T-helper 2 cell treated with Interferon-gamma antibody and Interleukin-4, amounts not matched to agents 5 μg/mL and 100 μg/mL, for 36 hours (primary cell): ENCODE data around the gene CFAP74.
"Not testable (repeated sequence)": the region's sequence is repeated elsewhere in the genome, so short reads cannot be mapped to it uniquely, and the experiment has no call there.

Experiments
- DNase-seq: peaks from one replicate; pipeline ENCODE4 v3.0.0; 2021; ENCODE audit warnings: low spot score
- H3K27ac Mint-ChIP-seq: one replicate; pipeline ENCODE4 v1.8.0; 2021; ENCODE audit warnings: mild to moderate bottlenecking, mixed read lengths
- H3K27me3 Mint-ChIP-seq: one replicate; pipeline ENCODE4 v1.8.0; 2021; ENCODE audit warnings: low read depth, mixed read lengths
- H3K36me3 Mint-ChIP-seq: one replicate; pipeline ENCODE4 v1.8.0; 2021; ENCODE audit warnings: low read depth, mixed read lengths
- H3K4me1 Mint-ChIP-seq: one replicate; pipeline ENCODE4 v1.8.0; 2021; ENCODE audit warnings: low read depth, mixed read lengths
- H3K4me3 Mint-ChIP-seq: one replicate; pipeline ENCODE4 v1.8.0; 2022; ENCODE audit warnings: mild to moderate bottlenecking, moderate library complexity, mixed read lengths
- H3K9me3 Mint-ChIP-seq: one replicate; pipeline ENCODE4 v1.8.0; 2021; ENCODE audit warnings: mixed read lengths

Gene CFAP74

DNA sequence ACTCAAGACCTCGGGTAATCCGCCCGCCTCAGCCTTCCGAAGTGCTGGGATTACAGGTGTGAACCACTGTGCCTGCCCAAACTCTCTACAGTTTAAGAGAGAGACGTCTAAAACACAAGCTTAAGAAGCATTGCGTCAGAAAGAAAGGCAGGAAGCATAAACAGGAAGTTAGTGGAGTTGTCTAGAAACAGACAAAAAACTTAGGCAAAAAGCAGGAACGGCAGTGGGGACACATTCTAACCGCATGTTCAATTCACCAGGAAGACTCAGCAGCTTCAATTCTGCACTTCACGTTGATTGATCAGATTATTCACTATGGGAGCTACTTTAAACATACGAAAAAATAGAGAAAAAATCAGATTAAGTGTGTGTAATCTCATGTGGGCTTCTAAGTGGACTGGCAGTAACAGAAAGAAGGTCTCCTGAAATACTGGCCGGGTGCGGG is 7.4 kb downstream of the CFAP74 start:
- Mint-ChIP-seq H3K4me3 (no peak overlapping the region), H3K27ac (peak overlapping the region; percentile 32), H3K27me3 (peaks cover 8% of the 10 kb centered on the region), H3K36me3 (no peaks in the 10 kb centered on the region), H3K4me1 (peaks cover 4% of the 10 kb centered on the region), H3K9me3 (no peaks in the 10 kb centered on the region)
- no peak for DNase-seq

DNA sequence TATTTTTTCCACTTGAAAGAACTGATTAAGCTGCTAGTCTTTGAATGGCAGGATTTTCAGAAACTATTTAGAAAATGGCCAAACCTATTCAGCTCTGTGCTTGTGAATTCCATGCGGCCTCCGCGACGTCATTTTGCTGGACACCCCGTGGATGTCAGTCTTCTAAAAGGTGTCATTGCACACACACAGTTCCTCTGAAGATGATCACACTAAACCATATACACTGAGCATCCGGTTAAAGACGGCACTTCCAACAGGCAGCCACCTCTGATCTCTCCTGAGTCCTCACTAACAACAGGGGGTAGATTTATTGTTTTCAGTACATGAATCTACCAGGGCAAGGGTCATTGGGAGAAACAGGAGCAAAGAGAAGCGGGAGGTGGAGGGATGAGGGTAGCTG is 9.1 kb downstream of the CFAP74 start:
- no peak for DNase-seq
- Mint-ChIP-seq H3K4me1 (peaks cover 4% of the 10 kb centered on the region), H3K27ac (no peak overlapping the region), H3K27me3 (peaks cover 10% of the 10 kb centered on the region), H3K9me3 (no peaks in the 10 kb centered on the region), H3K36me3 (no peaks in the 10 kb centered on the region), H3K4me3 (no peak overlapping the region)

DNA sequence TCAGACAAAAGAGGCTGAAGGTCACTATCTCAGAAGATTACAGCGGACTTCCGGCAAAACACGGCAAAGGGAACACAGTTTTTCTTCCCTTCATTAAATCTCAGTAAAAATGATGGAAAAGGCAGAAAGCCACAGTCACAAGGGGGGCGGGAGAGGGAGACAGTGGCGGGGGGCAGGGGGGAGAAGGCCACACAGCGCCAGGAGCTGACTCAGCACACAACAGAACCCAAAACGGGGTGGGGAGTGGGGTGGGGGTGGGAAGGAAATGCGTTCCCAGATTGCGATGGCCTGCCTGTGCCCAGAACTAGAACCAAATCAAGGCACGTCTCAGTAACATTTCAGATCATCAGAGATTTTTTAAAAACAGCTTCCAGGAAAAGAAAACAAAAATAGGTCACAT is 13.4 kb downstream of the CFAP74 start:
- no peak for DNase-seq
- Mint-ChIP-seq H3K27ac (no peak overlapping the region), H3K36me3 (no peaks in the 10 kb centered on the region), H3K9me3 (no peaks in the 10 kb centered on the region), H3K27me3 (peaks cover 12% of the 10 kb centered on the region), H3K4me3 (no peak overlapping the region), H3K4me1 (peaks cover 2% of the 10 kb centered on the region)

DNA sequence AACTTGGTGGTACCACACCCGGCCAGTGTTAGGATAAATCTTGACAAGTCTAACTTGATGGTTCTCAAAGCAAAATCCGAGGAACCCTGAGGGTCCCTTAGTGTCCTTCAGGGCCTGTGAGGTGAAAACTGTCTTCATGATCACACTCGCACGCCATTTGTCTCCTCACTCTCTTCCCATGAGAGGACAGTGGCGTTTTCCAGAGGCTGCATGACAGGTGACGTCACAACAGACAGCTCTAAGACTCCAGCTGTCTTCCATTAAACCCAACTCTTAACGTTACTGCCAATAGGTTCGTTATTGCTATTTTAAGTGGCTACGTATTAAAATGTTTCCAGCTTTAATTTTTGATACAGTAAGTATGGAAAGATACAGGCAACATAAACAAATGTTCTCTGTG is 13.8 kb downstream of the CFAP74 start:
- Mint-ChIP-seq H3K36me3 (no peaks in the 10 kb centered on the region), H3K4me3 (no peak overlapping the region), H3K27ac (no peak overlapping the region), H3K9me3 (no peaks in the 10 kb centered on the region), H3K4me1 (peaks cover 2% of the 10 kb centered on the region), H3K27me3 (peaks cover 12% of the 10 kb centered on the region)
- DNase-seq: no peak

DNA sequence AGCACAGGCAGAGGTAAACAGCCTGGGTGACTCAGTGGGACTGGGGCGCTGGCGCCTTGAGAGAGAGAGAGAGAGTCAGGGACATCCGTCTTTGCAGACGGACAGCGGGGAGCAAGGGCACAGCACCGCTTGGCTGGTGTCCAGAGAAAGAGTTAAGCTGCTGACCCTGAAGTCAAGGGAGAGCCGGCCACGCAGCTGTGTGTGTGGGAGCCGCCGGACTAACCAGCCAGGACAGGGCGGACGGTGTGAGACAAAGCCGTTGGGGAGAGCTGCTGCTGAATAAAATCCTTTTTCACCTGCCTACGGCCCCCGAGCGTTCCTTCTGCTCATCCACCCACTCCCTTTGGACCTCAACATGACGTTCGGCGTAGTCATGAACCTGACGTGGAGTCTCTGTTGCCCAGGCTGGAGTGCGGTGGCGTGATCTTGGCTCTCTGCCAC is 14.5 kb downstream of the CFAP74 start:
- Mint-ChIP-seq H3K27me3 (peaks cover 12% of the 10 kb centered on the region), H3K4me3 (no peak overlapping the region), H3K4me1 (peaks cover 2% of the 10 kb centered on the region), H3K27ac (no peak overlapping the region), H3K36me3 (no peaks in the 10 kb centered on the region), H3K9me3 (no peaks in the 10 kb centered on the region)
- DNase-seq: no peak

DNA sequence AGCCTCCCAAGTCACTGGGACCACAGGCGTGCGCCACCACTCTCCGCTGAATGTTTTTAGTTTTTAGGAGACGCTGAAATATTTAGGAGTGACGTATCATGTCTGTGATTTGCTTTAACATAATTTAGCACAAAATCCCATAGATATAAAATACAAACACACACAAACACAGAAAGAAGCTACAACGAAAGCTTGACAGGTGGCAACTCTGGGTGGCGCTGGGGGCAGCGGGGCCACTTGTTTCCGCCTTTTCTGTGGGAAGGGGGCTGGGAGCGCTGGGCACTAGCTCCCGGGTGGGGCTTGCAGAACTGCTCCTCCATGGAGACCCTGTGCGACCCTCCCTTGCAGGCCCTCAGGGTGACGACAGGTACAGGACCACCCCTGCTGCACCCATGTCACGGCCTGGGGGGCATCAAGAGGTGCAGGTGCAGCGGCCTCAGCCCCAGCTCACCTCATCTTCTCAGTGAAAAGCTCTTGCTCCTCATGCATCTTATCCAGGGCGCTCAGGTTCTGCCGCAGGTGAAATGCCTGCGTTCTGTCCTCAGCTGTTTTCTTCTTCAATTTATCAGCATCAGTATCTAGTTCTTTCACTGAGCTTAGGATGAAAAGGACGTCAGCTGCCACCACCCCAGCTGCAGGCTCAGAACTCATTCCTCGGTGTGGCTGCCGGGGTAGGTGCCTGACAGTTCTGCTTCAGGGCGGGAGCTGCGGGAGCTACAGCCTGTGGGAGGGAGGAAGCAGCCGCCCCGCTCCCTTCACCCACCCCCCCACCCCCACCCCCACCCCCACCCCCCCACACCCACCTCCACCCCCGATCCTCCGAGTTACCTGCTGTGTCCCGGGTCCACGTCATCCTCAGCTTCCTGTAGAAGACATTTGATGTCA is 15.3 kb downstream of the CFAP74 start:
- Mint-ChIP-seq H3K4me3 (no peak overlapping the region), H3K4me1 (peaks cover 2% of the 10 kb centered on the region), H3K9me3 (no peaks in the 10 kb centered on the region), H3K27ac (no peak overlapping the region), H3K27me3 (peaks cover 12% of the 10 kb centered on the region), H3K36me3 (no peaks in the 10 kb centered on the region)
- DNase-seq: no peak

DNA sequence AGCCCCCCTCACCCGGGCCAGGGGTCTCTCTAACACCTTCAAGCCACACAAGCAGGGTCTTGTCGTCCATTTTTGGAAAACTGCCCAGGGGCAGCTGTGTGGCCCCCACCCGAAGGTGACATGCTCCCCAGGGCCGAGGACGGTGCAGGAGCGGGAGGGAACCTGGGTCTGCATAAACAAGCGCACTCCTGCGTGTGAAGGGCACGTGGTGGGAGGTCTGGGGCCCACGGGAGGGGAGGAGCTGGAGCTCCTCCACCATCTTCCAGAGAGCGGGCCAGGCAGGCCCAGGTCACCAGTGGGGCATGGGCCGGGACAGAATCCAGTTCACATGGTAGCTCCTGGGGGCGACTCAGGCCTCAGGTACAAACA is 16.5 kb downstream of the CFAP74 start:
- Mint-ChIP-seq H3K4me3 (no peak overlapping the region), H3K9me3 (no peaks in the 10 kb centered on the region), H3K4me1 (peaks cover 2% of the 10 kb centered on the region), H3K36me3 (no peaks in the 10 kb centered on the region), H3K27ac (no peak overlapping the region), H3K27me3 (peaks cover 12% of the 10 kb centered on the region)
- no peak for DNase-seq

DNA sequence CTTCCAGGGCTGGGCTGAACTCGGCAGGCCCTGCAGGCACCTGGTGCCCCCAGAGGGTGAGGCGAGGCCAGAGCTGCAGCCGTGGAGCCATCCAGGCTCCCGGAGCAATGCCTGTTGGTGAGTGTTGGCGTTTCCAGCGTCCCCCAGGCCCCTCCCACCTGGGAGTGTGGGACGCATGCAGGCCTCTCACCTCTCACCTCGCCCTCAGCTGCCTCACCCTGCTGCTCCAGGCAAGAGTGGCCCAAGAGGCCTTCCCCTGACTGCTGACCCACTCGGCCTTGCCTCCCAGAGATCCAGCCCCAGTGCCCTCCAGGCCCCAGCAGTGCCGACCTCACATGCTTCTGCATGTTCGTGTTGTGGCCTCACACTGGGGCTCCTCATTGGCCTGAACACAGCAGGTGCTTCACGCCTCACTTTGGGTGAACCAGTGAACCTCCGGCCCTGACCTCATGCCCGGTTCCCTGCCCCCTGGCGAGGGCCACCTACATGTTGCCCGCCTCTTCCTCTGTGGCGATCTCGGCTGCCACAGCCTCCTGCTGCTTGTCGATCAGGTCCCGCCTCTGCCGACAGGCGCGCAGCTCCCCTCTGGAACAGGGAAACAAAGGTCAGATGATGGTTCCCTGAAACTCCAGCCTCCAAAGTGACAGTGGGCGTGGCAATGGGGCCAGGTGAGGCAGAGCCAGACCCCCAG is 17.0 kb downstream of the CFAP74 start:
- H3K36me3 Mint-ChIP-seq: no peaks in the 10 kb centered on the region
- peaks cover 12% of the 10 kb centered on the region for H3K27me3 Mint-ChIP-seq
- peaks cover 2% of the 10 kb centered on the region for H3K4me1 Mint-ChIP-seq
- H3K27ac Mint-ChIP-seq: no peak overlapping the region
- DNase-seq: no peak
- H3K4me3 Mint-ChIP-seq: no peak overlapping the region
- H3K9me3 Mint-ChIP-seq: no peaks in the 10 kb centered on the region

DNA sequence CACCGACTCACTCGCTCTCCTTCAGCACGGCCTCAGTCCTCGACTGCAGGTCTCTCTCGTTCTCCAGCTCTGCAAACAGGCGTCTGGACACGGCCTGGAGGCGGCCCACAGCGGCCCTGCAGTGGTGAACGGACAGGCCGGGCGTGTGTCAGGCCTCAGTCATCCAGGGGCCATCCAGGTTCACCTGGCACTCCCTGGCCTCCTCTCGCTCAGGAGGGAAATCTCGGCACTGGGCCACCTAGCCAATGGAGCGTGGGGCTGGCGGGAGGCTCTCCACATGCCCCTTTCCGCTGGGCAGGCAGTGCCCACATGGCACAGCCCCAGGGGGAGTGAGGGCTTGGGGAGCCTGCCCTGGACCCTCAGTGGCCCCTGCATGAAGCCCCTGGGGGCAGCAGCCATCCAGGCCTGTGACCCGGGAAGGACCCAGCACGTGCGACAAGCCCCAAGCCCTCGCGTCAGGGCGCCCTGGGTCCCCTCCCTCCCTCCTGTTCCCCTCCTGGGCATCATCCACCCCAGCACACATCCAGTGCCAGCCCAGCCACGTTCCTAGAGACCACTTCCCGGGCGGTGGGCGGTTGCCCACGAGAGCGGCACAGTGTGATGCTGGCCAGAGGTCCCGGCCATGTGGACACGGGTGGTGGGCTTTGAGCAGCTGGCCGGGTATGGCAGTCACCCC is 18.1 kb downstream of the CFAP74 start:
- Mint-ChIP-seq H3K4me3 (no peak overlapping the region), H3K4me1 (peaks cover 2% of the 10 kb centered on the region), H3K9me3 (no peaks in the 10 kb centered on the region), H3K27ac (no peak overlapping the region), H3K27me3 (peaks cover 6% of the 10 kb centered on the region), H3K36me3 (no peaks in the 10 kb centered on the region)
- DNase-seq: no peak

DNA sequence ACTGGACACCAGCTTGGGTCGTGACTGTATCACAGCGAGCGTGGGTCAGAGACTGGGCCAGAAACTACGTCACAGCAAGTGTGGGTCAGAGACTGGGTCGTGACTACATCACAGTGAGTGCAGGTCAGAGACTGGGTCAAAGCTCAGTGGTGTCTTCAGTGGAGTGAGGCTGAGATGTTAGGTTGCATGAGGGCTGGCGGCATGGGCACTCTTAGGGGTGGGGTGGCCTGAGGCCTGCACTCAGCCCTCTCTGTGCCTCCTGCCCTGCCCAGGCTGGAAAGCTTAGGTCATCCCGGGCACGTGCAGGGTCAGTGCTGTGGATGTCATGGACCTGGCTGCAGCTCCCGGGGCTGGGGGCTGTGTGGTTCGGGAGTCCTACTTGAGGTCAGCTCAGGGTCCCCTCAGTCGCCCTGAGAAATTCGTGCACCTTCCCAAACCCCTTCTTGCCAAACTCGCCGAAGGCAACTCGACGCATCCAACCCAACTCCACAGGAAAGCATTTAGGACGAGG is 19.0 kb downstream of the CFAP74 start:
- no peaks in the 10 kb centered on the region for H3K36me3 Mint-ChIP-seq
- DNase-seq: no peak
- peaks cover 2% of the 10 kb centered on the region for H3K4me1 Mint-ChIP-seq
- peaks cover 3% of the 10 kb centered on the region for H3K9me3 Mint-ChIP-seq
- peaks cover 4% of the 10 kb centered on the region for H3K27me3 Mint-ChIP-seq
- H3K27ac Mint-ChIP-seq: no peak overlapping the region
- no peak overlapping the region for H3K4me3 Mint-ChIP-seq

DNA sequence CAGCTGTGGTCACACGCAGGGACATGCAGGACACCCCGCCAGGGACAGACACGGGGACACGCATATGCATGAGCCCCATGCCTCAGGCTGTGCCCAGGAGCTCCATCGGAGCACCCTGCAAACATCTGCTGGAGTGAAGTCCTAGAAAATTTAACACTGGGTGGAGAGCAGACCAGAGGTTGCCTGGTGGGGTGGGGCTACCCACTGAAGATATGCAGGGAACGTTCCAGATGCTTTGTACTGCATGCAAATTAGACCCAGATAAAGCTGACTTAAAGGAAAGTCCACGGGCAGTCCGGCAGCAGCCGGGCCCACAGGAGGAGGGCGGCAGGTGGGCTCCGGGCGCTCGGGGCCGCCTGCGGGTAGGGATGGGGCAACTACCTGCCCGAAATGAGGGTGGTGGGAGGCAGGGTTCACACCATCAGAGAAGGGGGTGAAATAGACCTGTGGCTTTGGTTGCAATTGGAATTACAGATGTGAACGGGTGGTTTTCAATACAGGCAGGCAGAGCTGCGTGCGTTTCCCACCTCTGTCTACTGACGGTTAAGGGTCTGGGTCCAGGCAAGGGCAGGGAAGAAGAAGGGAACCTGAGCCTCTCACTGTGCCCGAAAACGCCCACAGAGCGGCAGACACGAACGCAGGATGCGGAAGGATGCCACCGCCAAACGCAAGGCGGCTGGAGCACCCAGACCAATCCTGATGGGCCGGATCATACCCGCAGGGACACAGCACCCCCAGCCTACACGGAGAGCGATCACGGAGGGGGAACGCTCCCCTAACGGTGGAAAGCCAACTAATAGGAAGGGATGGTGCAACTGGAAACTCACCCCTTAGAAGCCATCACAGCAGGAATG is 21.0 kb downstream of the CFAP74 start:
- peaks cover 15% of the 10 kb centered on the region for H3K9me3 Mint-ChIP-seq
- peaks cover 3% of the 10 kb centered on the region for H3K36me3 Mint-ChIP-seq
- DNase-seq: no peak
- H3K27ac Mint-ChIP-seq: no peak overlapping the region
- H3K27me3 Mint-ChIP-seq: no peaks in the 10 kb centered on the region
- H3K4me3 Mint-ChIP-seq: no peak overlapping the region
- H3K4me1 Mint-ChIP-seq: no peaks in the 10 kb centered on the region

DNA sequence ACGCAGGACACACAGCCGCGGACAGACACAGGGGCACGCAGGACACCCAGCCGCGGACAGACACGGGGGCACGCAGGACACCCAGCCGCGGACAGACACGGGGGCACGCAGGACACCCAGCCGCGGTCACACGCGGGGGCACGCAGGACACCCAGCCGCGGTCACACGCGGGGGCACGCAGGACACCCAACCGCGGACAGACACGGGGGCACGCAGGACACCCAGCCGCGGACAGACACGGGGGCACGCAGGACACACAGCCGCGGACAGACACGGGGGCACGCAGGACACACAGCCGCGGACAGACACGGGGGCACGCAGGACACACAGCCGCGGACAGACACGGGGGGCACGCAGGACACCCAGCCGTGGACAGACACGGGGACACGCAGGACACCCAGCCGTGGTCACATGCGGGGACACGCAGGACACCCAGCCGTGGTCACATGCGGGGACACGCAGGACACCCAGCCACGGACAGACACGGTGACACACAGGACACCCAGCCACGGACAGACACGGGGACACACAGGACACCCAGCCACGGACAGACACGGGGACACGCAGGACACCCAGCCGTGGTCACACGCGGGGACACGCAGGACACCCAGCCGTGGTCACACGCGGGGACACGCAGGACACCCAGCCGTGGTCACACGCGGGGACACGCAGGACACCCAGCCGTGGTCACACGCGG is 21.8 kb downstream of the CFAP74 start:
- H3K9me3 Mint-ChIP-seq: peaks cover 15% of the 10 kb centered on the region
- not testable (repeated sequence) for H3K27me3 Mint-ChIP-seq, H3K27ac Mint-ChIP-seq, DNase-seq, H3K4me1 Mint-ChIP-seq, H3K36me3 Mint-ChIP-seq, H3K4me3 Mint-ChIP-seq

DNA sequence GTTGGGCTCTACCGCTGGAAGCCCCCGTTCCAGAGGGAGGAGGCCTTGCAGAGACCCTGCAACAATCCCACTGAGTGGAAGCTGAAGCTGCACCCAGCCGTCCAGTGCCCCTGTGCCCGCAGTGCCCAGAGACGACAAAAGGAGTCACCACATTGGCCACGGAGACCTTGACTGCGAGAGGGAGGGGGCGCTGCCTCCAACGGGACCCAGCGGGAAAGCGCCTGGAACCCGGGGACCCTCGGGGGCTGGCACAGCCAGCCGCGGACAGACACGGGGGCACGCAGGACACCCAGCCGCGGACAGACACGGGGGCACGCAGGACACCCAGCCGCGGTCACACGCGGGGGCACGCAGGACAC is 22.5 kb downstream of the CFAP74 start:
- no peak for DNase-seq
- peaks cover 15% of the 10 kb centered on the region for H3K9me3 Mint-ChIP-seq
- H3K27me3 Mint-ChIP-seq: no peaks in the 10 kb centered on the region
- peaks cover 3% of the 10 kb centered on the region for H3K36me3 Mint-ChIP-seq
- no peak overlapping the region for H3K4me3 Mint-ChIP-seq
- no peak overlapping the region for H3K27ac Mint-ChIP-seq
- no peaks in the 10 kb centered on the region for H3K4me1 Mint-ChIP-seq
